Measurements from ENCODE around the gene ATP1A4. TPM values are rescaled to one million over a fixed set of nuclear protein-coding genes. Genes with fewer than 3 reads are reported as not detected.

ATP1A4 gene
- total and polyA plus RNA-seq, 2 donors (not counting 1 experiment from before 2014, with no cell fraction given), result not detected

GRCh38 chr1:160205242-160206035, 54.0 kb downstream of the ATP1A4 start, which contains the start of gene PEA15:
Gene PEA15 (plus strand): TSS chr1:160205384. CDS start chr1:160211545, 6,161 bp downstream.
- Histone ChIP-seq H3K9ac (ENCODE audit: insufficient read depth, low read length) (peak within 1 kb of the TSS; percentile 96), H3K27ac (ENCODE audit: insufficient read depth, low read length) (peak within 1 kb of the TSS; percentile 97), H4K20me1 (ENCODE audit: control insufficient read depth, extremely low read depth, insufficient read depth, low read length) (peaks cover 4% of the 10 kb centered on the region), H3K9me3 (ENCODE audit: control insufficient read depth, insufficient read depth, low read depth, low read length) (no peaks in the 10 kb centered on the region), H2AFZ (ENCODE audit: low read length) (peak within 1 kb of the TSS; percentile 65), H3K4me1 (ENCODE audit: control insufficient read depth, extremely low read depth, insufficient read depth, low read length) (peaks cover 35% of the 10 kb centered on the region), H3K36me3 (ENCODE audit: control insufficient read depth, insufficient read depth, low read length) (peaks cover 19% of the 10 kb centered on the region), H3K4me2 (ENCODE audit: extremely low read depth, insufficient read depth, low read length) (peak within 1 kb of the TSS; percentile 97), H3K27me3 (ENCODE audit: control insufficient read depth, insufficient read depth, low read length) (no peaks in the 10 kb centered on the region), H3K79me2 (ENCODE audit: control insufficient read depth, insufficient read depth, low read length) (peaks cover 49% of the 10 kb centered on the region), H3K4me3 (replicated peaks in 1 of 4; ENCODE audit: control extremely low read depth in 1 of 4, insufficient read depth in 1 of 4, low read depth in 3 of 4, low read length in 4 of 4) (peak within 1 kb of the TSS; percentile 59 to 98 (median 97))
- peak; percentile 56 to 57 for DNase-seq (ENCODE audit: low read depth in 2 of 2)
- no peak for TF ChIP-seq EZH2 (IDR thresholded peaks at IDR 0.05; ENCODE audit: low read length, missing control alignments)

GRCh38 chr1:160206036-160206389, 54.6 kb downstream of the ATP1A4 start:
- H3K79me2 ChIP-seq (ENCODE audit: control insufficient read depth, insufficient read depth, low read length), result peaks cover 55% of the 10 kb centered on the region
- DNase-seq (ENCODE audit: low read depth in 2 of 2), result peak; percentile 46 to 70
- H3K27ac ChIP-seq (ENCODE audit: insufficient read depth, low read length), result peak overlapping the region; percentile 97

GRCh38 chr1:160206421-160207117, 55.2 kb downstream of the ATP1A4 start:
- peak overlapping the region; percentile 96 for H3K9ac ChIP-seq (ENCODE audit: insufficient read depth, low read length)
- H3K27me3 ChIP-seq (ENCODE audit: control insufficient read depth, insufficient read depth, low read length), result no peaks in the 10 kb centered on the region
- H3K4me1 ChIP-seq (ENCODE audit: control insufficient read depth, extremely low read depth, insufficient read depth, low read length), result peaks cover 36% of the 10 kb centered on the region
- no peak for TF ChIP-seq CTCF (conservative IDR thresholded peaks at IDR 0.05 in 1 of 2, IDR thresholded peaks at IDR 0.05 in 1 of 2; ENCODE audit: low read depth in 1 of 2, low read length in 2 of 2)
- TF ChIP-seq EZH2 (IDR thresholded peaks at IDR 0.05; ENCODE audit: low read length, missing control alignments), result no peak
- H3K4me2 ChIP-seq (ENCODE audit: extremely low read depth, insufficient read depth, low read length), result peak overlapping the region; percentile 97
- H3K36me3 ChIP-seq (ENCODE audit: control insufficient read depth, insufficient read depth, low read length), result peaks cover 26% of the 10 kb centered on the region
- peak overlapping the region; percentile 97 for H3K27ac ChIP-seq (ENCODE audit: insufficient read depth, low read length)
- H2AFZ ChIP-seq (ENCODE audit: low read length), result no peak overlapping the region
- no peaks in the 10 kb centered on the region for H3K9me3 ChIP-seq (ENCODE audit: control insufficient read depth, insufficient read depth, low read depth, low read length)
- peak; percentile 74 to 93 for DNase-seq (ENCODE audit: low read depth in 2 of 2)
- H3K79me2 ChIP-seq (ENCODE audit: control insufficient read depth, insufficient read depth, low read length), result peaks cover 61% of the 10 kb centered on the region
- peaks cover 4% of the 10 kb centered on the region for H4K20me1 ChIP-seq (ENCODE audit: control insufficient read depth, extremely low read depth, insufficient read depth, low read length)
- H3K4me3 ChIP-seq (replicated peaks in 1 of 4; ENCODE audit: control extremely low read depth in 1 of 4, insufficient read depth in 1 of 4, low read depth in 3 of 4, low read length in 4 of 4), result peak overlapping the region; percentile 59 to 98 (median 97)

More at GRCh38 chr1:160206036-160206389, 54.6 kb downstream of the ATP1A4 start:
- H3K27me3 ChIP-seq (ENCODE audit: control insufficient read depth, insufficient read depth, low read length), result no peaks in the 10 kb centered on the region
- peaks cover 4% of the 10 kb centered on the region for H4K20me1 ChIP-seq (ENCODE audit: control insufficient read depth, extremely low read depth, insufficient read depth, low read length)
- H3K9ac ChIP-seq (ENCODE audit: insufficient read depth, low read length), result peak overlapping the region; percentile 96
- TF ChIP-seq CTCF (conservative IDR thresholded peaks at IDR 0.05 in 1 of 2, IDR thresholded peaks at IDR 0.05 in 1 of 2; ENCODE audit: low read depth in 1 of 2, low read length in 2 of 2) (no peak), EZH2 (IDR thresholded peaks at IDR 0.05; ENCODE audit: low read length, missing control alignments) (no peak)
- H3K4me3 ChIP-seq (replicated peaks in 1 of 4; ENCODE audit: control extremely low read depth in 1 of 4, insufficient read depth in 1 of 4, low read depth in 3 of 4, low read length in 4 of 4), result peak overlapping the region; percentile 59 to 98 (median 97)
- peaks cover 22% of the 10 kb centered on the region for H3K36me3 ChIP-seq (ENCODE audit: control insufficient read depth, insufficient read depth, low read length)
- H2AFZ ChIP-seq (ENCODE audit: low read length), result no peak overlapping the region
- no peaks in the 10 kb centered on the region for H3K9me3 ChIP-seq (ENCODE audit: control insufficient read depth, insufficient read depth, low read depth, low read length)
- peak overlapping the region; percentile 97 for H3K4me2 ChIP-seq (ENCODE audit: extremely low read depth, insufficient read depth, low read length)
- H3K4me1 ChIP-seq (ENCODE audit: control insufficient read depth, extremely low read depth, insufficient read depth, low read length), result peaks cover 36% of the 10 kb centered on the region

Measured in fibroblast of lung (primary cell).